ENCODE data around the gene GBX1.

- TF ChIP-seq SMC3 (conservative IDR thresholded peaks at IDR 0.05; ENCODE audit: poor library complexity) (no peak), CTCF (IDR thresholded peaks at IDR 0.05; ENCODE audit: poor library complexity, severe bottlenecking) (no peak), POLR2AphosphoS5 (IDR thresholded peaks at IDR 0.05) (no peak)
Observed at GRCh38 chr7:151138153-151138851, 29.2 kb downstream of the GBX1 start.

Data from neural cell (in vitro differentiated cells).